Measurements from ENCODE around the gene PRIMA1. TPM values are rescaled to one million over a fixed set of nuclear protein-coding genes. Genes with fewer than 3 reads are reported as not detected.

The PRIMA1 gene
- total and polyA plus RNA-seq, 7 experiments from 2014 or later = not detected

DNA sequence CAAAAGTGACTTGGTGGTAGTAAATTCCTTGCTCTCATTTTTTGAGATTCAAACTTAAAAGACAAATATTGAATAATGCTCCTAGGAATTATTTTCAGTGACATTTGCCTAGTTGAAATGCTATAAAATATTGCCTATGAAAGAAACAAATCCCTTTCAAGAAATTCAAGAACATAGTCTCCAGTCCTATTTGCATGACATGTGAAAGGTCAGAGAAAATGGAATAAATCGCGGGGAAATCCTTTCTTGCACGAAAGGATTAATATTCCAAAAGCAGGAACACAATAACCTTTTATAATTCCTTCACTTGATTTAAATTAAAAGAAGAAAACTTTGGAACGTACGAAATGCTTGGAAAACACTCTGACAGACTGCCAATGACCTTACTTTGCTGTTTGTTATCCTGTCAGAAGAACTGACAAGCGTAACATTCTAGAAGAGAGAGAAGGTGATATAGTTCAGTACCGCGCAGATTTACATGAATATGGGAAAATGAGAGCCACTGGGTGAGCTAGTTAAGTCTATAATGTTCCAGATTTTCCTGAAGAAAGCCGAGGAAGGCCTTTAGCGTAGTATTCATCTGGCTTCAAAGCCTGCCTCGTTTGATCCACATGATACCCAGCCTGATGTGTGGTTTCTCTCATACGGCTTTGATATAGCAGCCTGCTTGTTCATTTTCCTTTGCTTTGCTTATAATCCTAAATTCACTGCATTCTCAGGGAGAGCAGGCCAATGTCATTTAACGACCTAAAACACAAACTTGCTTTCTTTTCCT, 103.0 kb downstream of the PRIMA1 start:
- Histone ChIP-seq H3K27ac (ENCODE audit: low read depth, low read length) (no peak overlapping the region), H3K4me3 (ENCODE audit: low read length) (no peak overlapping the region), H3K27me3 (ENCODE audit: control insufficient read depth in 2 of 2, insufficient read depth in 2 of 2, low read length in 2 of 2) (no peaks in the 10 kb centered on the region), H3K4me1 (ENCODE audit: control insufficient read depth in 2 of 2, insufficient read depth in 2 of 2, low read length in 2 of 2) (no peaks in the 10 kb centered on the region), H3K9me3 (ENCODE audit: control insufficient read depth in 2 of 3, low read length in 3 of 3) (no peaks in the 10 kb centered on the region), H3K36me3 (ENCODE audit: control insufficient read depth in 2 of 3, insufficient read depth in 3 of 3, low read length in 3 of 3) (no peaks in the 10 kb centered on the region)
- Mint-ChIP-seq H3K4me1 (peaks cover 0 to 1% (median 0%) of the 10 kb centered on the region in 7 donors), H3K27ac (no peak overlapping the region), H3K27me3 (peaks cover 32 to 49% (median 41%) of the 10 kb centered on the region in 5 donors), H3K36me3 (no peaks in the 10 kb centered on the region), H3K9me3 (peaks cover 0 to 3% (median 0%) of the 10 kb centered on the region in 11 donors), H3K4me3 (no peak overlapping the region)
- intact Hi-C loops (cut with micrococcal nuclease) = no loop called here
- ATAC-seq (no peak), DNase-seq (no peak)
- ChIA-PET POLR2A (no interaction called here), CTCF (no interaction called here)

DNA sequence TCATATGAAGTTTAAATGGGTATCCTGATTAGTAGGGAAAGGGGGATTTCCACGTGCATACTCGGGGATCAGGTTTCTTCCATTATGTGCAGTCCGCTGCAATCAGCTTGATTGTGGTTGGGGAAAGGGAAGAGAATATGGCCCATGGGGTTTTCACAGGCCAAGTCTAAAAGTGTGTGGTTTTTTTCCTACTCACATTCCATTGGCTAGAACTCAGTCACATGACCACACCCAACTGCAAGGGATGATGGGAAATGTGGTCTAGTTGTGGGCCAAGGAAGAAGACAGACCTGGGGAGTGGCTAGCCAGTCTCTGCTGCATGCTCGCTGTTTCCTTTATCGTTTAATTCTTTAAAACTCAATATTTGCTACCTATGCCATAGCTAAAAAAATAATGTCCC, 105.1 kb downstream of the PRIMA1 start:
- ChIA-PET CTCF (no interaction called here), POLR2A (no interaction called here)
- no peak overlapping the region for H3K27ac Mint-ChIP-seq
- Histone ChIP-seq H3K4me3 (ENCODE audit: low read length) (no peak overlapping the region), H3K36me3 (ENCODE audit: control insufficient read depth in 2 of 3, insufficient read depth in 3 of 3, low read length in 3 of 3) (no peaks in the 10 kb centered on the region), H3K27ac (ENCODE audit: low read depth, low read length) (no peak overlapping the region), H3K4me1 (ENCODE audit: control insufficient read depth in 2 of 2, insufficient read depth in 2 of 2, low read length in 2 of 2) (no peaks in the 10 kb centered on the region), H3K9me3 (ENCODE audit: control insufficient read depth in 2 of 3, low read length in 3 of 3) (no peaks in the 10 kb centered on the region), H3K27me3 (ENCODE audit: control insufficient read depth in 2 of 2, insufficient read depth in 2 of 2, low read length in 2 of 2) (no peaks in the 10 kb centered on the region)
- H3K9me3 Mint-ChIP-seq = no peaks in the 10 kb centered on the region
- H3K4me3 Mint-ChIP-seq = no peak overlapping the region
- DNase-seq (no peak), ATAC-seq (no peak)
- H3K4me1 Mint-ChIP-seq = no peaks in the 10 kb centered on the region
- H3K27me3 Mint-ChIP-seq = peaks cover 23 to 42% (median 36%) of the 10 kb centered on the region in 5 donors
- intact Hi-C loops (cut with micrococcal nuclease) = no loop called here
- H3K36me3 Mint-ChIP-seq = no peaks in the 10 kb centered on the region

DNA sequence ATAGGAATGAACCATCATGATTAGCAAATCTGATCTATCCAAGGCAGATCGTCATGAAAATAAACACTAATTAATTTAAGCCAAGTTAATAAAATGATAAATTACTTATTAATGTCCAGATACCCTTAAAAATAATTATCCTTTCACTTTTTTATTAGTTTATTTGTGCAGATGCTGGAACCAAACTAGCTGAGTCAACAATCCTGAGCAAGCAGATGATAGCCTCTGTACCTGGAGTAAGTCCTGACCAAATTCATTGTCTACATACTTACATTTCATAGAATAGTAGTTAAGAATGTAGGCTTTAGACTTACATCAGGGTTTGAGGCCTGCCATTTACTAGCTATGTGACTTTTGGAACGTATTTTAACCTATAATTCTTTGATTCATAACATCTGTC, 105.8 kb downstream of the PRIMA1 start:
- no peak overlapping the region for H3K4me3 ChIP-seq (ENCODE audit: low read length)
- intact Hi-C loops (cut with micrococcal nuclease) = no loop called here
- no peaks in the 10 kb centered on the region for H3K36me3 ChIP-seq (ENCODE audit: control insufficient read depth in 2 of 3, insufficient read depth in 3 of 3, low read length in 3 of 3)
- ATAC-seq (no peak), DNase-seq (no peak)
- Mint-ChIP-seq H3K36me3 (no peaks in the 10 kb centered on the region), H3K9me3 (no peaks in the 10 kb centered on the region), H3K27ac (no peak overlapping the region), H3K4me3 (no peak overlapping the region), H3K27me3 (peaks cover 17 to 35% (median 30%) of the 10 kb centered on the region in 5 donors), H3K4me1 (no peaks in the 10 kb centered on the region)
- H3K4me1 ChIP-seq (ENCODE audit: control insufficient read depth in 2 of 2, insufficient read depth in 2 of 2, low read length in 2 of 2) = no peaks in the 10 kb centered on the region
- no peaks in the 10 kb centered on the region for H3K9me3 ChIP-seq (ENCODE audit: control insufficient read depth in 2 of 3, low read length in 3 of 3)
- H3K27me3 ChIP-seq (ENCODE audit: control insufficient read depth in 2 of 2, insufficient read depth in 2 of 2, low read length in 2 of 2) = no peaks in the 10 kb centered on the region
- CTCF ChIA-PET = no interaction called here
- no peak overlapping the region for H3K27ac ChIP-seq (ENCODE audit: low read depth, low read length)
- POLR2A ChIA-PET = no interaction called here

DNA sequence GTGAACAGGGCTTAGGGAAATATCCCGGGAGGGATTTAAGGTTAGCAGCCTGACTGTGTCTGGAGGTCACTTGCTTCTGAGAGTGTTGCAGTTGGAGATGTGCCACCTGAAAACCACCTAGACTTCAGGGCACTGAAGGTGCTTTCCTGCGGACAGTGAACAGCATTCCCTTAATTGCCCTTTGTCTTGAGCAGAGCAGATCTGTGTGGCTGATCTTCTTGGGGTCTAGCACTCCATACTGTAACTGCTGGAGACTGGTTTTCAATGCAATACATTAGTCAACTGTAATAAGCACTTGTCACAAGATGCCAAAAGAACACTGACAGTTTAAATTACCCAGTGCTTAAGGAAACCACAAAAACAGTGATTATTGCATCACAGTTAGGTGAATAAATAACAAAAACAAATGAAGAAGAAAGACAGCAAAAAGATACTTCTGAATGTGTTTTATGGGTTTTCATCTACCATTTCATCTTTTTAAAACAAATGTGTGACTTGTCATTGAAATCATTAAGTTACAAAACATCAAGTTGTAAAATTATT, 111.8 kb downstream of the PRIMA1 start:
- no peaks in the 10 kb centered on the region for H3K4me1 ChIP-seq (ENCODE audit: control insufficient read depth in 2 of 2, insufficient read depth in 2 of 2, low read length in 2 of 2)
- Mint-ChIP-seq H3K27me3 (peaks cover 14 to 29% (median 29%) of the 10 kb centered on the region in 5 donors), H3K36me3 (no peaks in the 10 kb centered on the region)

DNA sequence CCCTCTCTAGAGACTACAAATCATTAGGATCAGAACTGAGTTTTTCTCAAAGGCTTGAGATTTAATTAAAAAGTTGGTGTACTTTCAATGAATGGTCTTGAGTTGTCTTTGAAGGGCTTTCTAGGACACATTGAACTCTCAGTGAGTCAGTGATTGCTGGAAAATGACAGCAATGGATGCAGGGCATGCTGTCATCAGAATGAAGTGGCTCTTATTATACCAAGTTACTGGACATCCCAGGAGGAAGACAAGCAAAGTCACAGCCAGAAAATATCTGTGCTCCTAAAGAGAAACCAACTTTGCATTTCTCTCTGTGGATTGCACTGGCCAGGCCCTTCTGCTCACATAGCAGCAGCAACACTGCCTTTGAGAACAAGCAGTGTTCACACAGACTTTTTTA, 112.6 kb downstream of the PRIMA1 start:
- no peaks in the 10 kb centered on the region for H3K27me3 ChIP-seq (ENCODE audit: control insufficient read depth in 2 of 2, insufficient read depth in 2 of 2, low read length in 2 of 2)
- no peak for DNase-seq
- POLR2A ChIA-PET = no interaction called here
- CTCF ChIA-PET = interaction anchor here (0.7 kb wide), 1 partner anchor 24 kb away, joined by 4 read pairs; no protein-coding TSS in a partner anchor
- H3K36me3 Mint-ChIP-seq = no peaks in the 10 kb centered on the region
- no peaks in the 10 kb centered on the region for H3K4me1 ChIP-seq (ENCODE audit: control insufficient read depth in 2 of 2, insufficient read depth in 2 of 2, low read length in 2 of 2)
- peaks cover 0 to 1% (median 0%) of the 10 kb centered on the region in 11 donors for H3K9me3 Mint-ChIP-seq
- no peak for ATAC-seq
- no peak overlapping the region for H3K4me3 Mint-ChIP-seq
- H3K36me3 ChIP-seq (ENCODE audit: control insufficient read depth in 2 of 3, insufficient read depth in 3 of 3, low read length in 3 of 3) = no peaks in the 10 kb centered on the region
- H3K9me3 ChIP-seq (ENCODE audit: control insufficient read depth in 2 of 3, low read length in 3 of 3) = no peaks in the 10 kb centered on the region
- intact Hi-C loops (cut with micrococcal nuclease) = no loop called here
- peaks cover 0 to 2% (median 0%) of the 10 kb centered on the region in 7 donors for H3K4me1 Mint-ChIP-seq
- no peak overlapping the region for H3K27ac Mint-ChIP-seq
- H3K27me3 Mint-ChIP-seq = peaks cover 12 to 34% (median 30%) of the 10 kb centered on the region in 5 donors
- no peak overlapping the region for H3K4me3 ChIP-seq (ENCODE audit: low read length)
- H3K27ac ChIP-seq (ENCODE audit: low read depth, low read length) = no peak overlapping the region

More for the DNA sequence above, 111.8 kb downstream of the PRIMA1 start:
- H3K27ac Mint-ChIP-seq = no peak overlapping the region
- POLR2A ChIA-PET = no interaction called here
- Histone ChIP-seq H3K27ac (ENCODE audit: low read depth, low read length) (no peak overlapping the region), H3K4me3 (ENCODE audit: low read length) (no peak overlapping the region), H3K27me3 (ENCODE audit: control insufficient read depth in 2 of 2, insufficient read depth in 2 of 2, low read length in 2 of 2) (no peaks in the 10 kb centered on the region), H3K36me3 (ENCODE audit: control insufficient read depth in 2 of 3, insufficient read depth in 3 of 3, low read length in 3 of 3) (no peaks in the 10 kb centered on the region), H3K9me3 (ENCODE audit: control insufficient read depth in 2 of 3, low read length in 3 of 3) (no peaks in the 10 kb centered on the region)
- CTCF ChIA-PET = no interaction called here
- DNase-seq (no peak), ATAC-seq (no peak)
- intact Hi-C loops (cut with micrococcal nuclease) = no loop called here
- H3K4me1 Mint-ChIP-seq = peaks cover 0 to 2% (median 0%) of the 10 kb centered on the region in 7 donors
- H3K9me3 Mint-ChIP-seq = peaks cover 0 to 1% (median 0%) of the 10 kb centered on the region in 11 donors
- no peak overlapping the region for H3K4me3 Mint-ChIP-seq

DNA sequence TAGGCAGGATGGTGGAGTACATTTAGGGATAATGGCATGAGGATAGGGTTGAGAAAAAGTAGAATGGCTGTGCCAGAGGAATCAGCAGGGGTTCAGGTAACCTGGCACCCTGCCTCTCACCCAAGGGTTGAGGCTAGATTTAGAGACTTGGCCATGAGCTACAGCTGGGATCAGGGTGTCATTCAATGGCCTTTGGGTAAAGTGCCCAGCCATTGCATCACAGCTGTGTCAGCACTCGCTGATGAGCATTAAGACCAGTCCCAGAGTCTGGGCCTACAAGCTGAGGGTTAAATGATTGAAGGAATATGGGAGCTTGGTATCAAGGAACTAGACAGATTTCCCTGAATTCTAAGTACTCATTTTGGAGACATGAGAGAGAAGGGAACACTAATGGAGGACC, 113.9 kb downstream of the PRIMA1 start:
- peaks cover 12 to 40% (median 31%) of the 10 kb centered on the region in 5 donors for H3K27me3 Mint-ChIP-seq
- no peak overlapping the region for H3K27ac Mint-ChIP-seq
- H3K9me3 Mint-ChIP-seq = peaks cover 0 to 1% (median 0%) of the 10 kb centered on the region in 11 donors
- H3K27ac ChIP-seq (ENCODE audit: low read depth, low read length) = no peak overlapping the region
- no peaks in the 10 kb centered on the region for H3K4me1 ChIP-seq (ENCODE audit: control insufficient read depth in 2 of 2, insufficient read depth in 2 of 2, low read length in 2 of 2)
- no peak overlapping the region for H3K4me3 Mint-ChIP-seq
- DNase-seq (no peak), ATAC-seq (no peak)
- no peaks in the 10 kb centered on the region for H3K36me3 Mint-ChIP-seq
- ChIA-PET POLR2A (no interaction called here), CTCF (no interaction called here)
- H3K27me3 ChIP-seq (ENCODE audit: control insufficient read depth in 2 of 2, insufficient read depth in 2 of 2, low read length in 2 of 2) = no peaks in the 10 kb centered on the region
- peaks cover 0 to 2% (median 0%) of the 10 kb centered on the region in 7 donors for H3K4me1 Mint-ChIP-seq
- no peaks in the 10 kb centered on the region for H3K9me3 ChIP-seq (ENCODE audit: control insufficient read depth in 2 of 3, low read length in 3 of 3)
- no peaks in the 10 kb centered on the region for H3K36me3 ChIP-seq (ENCODE audit: control insufficient read depth in 2 of 3, insufficient read depth in 3 of 3, low read length in 3 of 3)
- no peak overlapping the region for H3K4me3 ChIP-seq (ENCODE audit: low read length)
- intact Hi-C loops (cut with micrococcal nuclease) = no loop called here

DNA sequence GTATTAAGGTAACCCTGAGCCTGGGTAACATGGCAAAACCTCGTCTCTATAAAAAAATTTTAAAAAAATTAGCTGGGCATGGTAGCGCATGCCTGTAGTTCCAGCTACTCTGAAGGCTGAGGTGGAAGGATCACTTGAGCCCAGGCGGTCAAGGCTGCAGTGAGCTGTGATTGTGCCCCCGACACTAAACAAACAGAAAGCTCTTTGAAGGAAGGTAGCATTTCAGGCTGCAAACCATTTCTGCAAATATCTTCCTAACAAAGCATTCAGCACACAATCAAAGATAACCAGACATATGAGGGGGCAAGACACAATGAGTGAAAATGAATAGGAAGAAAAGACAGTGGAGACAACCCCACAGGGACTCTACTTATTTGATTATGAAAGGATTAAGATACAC, 118.7 kb downstream of the PRIMA1 start:
- ATAC-seq (no peak), DNase-seq (no peak)
- no peak overlapping the region for H3K4me3 ChIP-seq (ENCODE audit: low read length)
- H3K9me3 ChIP-seq (ENCODE audit: control insufficient read depth in 2 of 3, low read length in 3 of 3) = peaks cover 0 to 6% (median 0%) of the 10 kb centered on the region in 3 experiments
- H3K4me3 Mint-ChIP-seq = no peak overlapping the region
- no peak overlapping the region for H3K27ac Mint-ChIP-seq
- H3K4me1 ChIP-seq (ENCODE audit: control insufficient read depth in 2 of 2, insufficient read depth in 2 of 2, low read length in 2 of 2) = no peaks in the 10 kb centered on the region
- no peaks in the 10 kb centered on the region for H3K36me3 ChIP-seq (ENCODE audit: control insufficient read depth in 2 of 3, insufficient read depth in 3 of 3, low read length in 3 of 3)
- no peaks in the 10 kb centered on the region for H3K27me3 ChIP-seq (ENCODE audit: control insufficient read depth in 2 of 2, insufficient read depth in 2 of 2, low read length in 2 of 2)
- ChIA-PET CTCF (no interaction called here), POLR2A (no interaction called here)
- peaks cover 2 to 35% (median 16%) of the 10 kb centered on the region in 11 donors for H3K9me3 Mint-ChIP-seq
- H3K4me1 Mint-ChIP-seq = peaks cover 0 to 2% (median 0%) of the 10 kb centered on the region in 7 donors
- peaks cover 15 to 59% (median 41%) of the 10 kb centered on the region in 5 donors for H3K27me3 Mint-ChIP-seq
- intact Hi-C loops (cut with micrococcal nuclease) = no loop called here
- H3K27ac ChIP-seq (ENCODE audit: low read depth, low read length) = no peak overlapping the region
- H3K36me3 Mint-ChIP-seq = peaks cover 0 to 10% (median 0%) of the 10 kb centered on the region in 5 donors

Data from naive thymus-derived CD4-positive, alpha-beta T cell (primary cell).